Stomach smooth muscle (tissue), 2 donors: ENCODE data around the gene RBM43.

Experiments
- H3K27ac ChIP-seq: one replicate; pipeline ENCODE4 v1.7.0; 2013; ENCODE audit warnings: mild to moderate bottlenecking, low read length, inconsistent platforms
- H3K27me3 ChIP-seq, 2 donors: one replicate each; pipeline ENCODE4 v1.7.0; 2013; ENCODE audit warnings: low read length in 2 of 2; ENCODE audit not compliant: insufficient read depth in 2 of 2, control insufficient read depth in 1 of 2
- H3K36me3 ChIP-seq, 2 donors: one replicate each; pipeline ENCODE4 v1.7.0; 2013; ENCODE audit warnings: low read length in 2 of 2; ENCODE audit not compliant: control insufficient read depth in 2 of 2, insufficient read depth in 2 of 2
- H3K4me1 ChIP-seq: one replicate; pipeline ENCODE4 v1.7.0; 2013; ENCODE audit warnings: low read length; ENCODE audit not compliant: control insufficient read depth, insufficient read depth
- H3K4me3 ChIP-seq, 2 donors: one replicate each; pipeline ENCODE4 v1.7.0; 2013; ENCODE audit warnings: low read length in 2 of 2
- H3K9ac ChIP-seq, 2 donors: one replicate each; pipeline ENCODE4 v1.7.0; 2013; ENCODE audit warnings: low read length in 2 of 2, mild to moderate bottlenecking in 1 of 2
- H3K9me3 ChIP-seq, 2 donors: one replicate each; pipeline ENCODE4 v1.7.0; 2013; ENCODE audit warnings: low read length in 2 of 2; ENCODE audit not compliant: control insufficient read depth in 2 of 2
- donor health status: healthy.
- donor health status: Pancreatic carcinoma.

The RBM43 gene

GRCh38 chr2:151268085-151268484 is 6.4 kb upstream of the RBM43 start:
- H3K27ac ChIP-seq = no peak overlapping the region
- no peak overlapping the region for H3K9ac ChIP-seq

GRCh38 chr2:151267537-151267936 is 5.9 kb upstream of the RBM43 start:
- Histone ChIP-seq H3K9ac (no peak overlapping the region), H3K36me3 (peaks cover 0 to 2% of the 10 kb centered on the region in 2 donors), H3K4me1 (no peaks in the 10 kb centered on the region), H3K4me3 (no peak overlapping the region), H3K9me3 (no peaks in the 10 kb centered on the region), H3K27ac (no peak overlapping the region), H3K27me3 (no peaks in the 10 kb centered on the region)

More at GRCh38 chr2:151268085-151268484, 6.4 kb upstream of the RBM43 start:
- Histone ChIP-seq H3K9me3 (no peaks in the 10 kb centered on the region), H3K4me3 (no peak overlapping the region), H3K4me1 (no peaks in the 10 kb centered on the region), H3K36me3 (peaks cover 0 to 2% of the 10 kb centered on the region in 2 donors), H3K27me3 (no peaks in the 10 kb centered on the region)

- no peak overlapping the region for H3K9ac ChIP-seq
- H3K9me3 ChIP-seq = no peaks in the 10 kb centered on the region
- peaks cover 4% of the 10 kb centered on the region for H3K4me1 ChIP-seq
- H3K27me3 ChIP-seq = no peaks in the 10 kb centered on the region
- peaks cover 0 to 2% of the 10 kb centered on the region in 2 donors for H3K36me3 ChIP-seq
- no peak overlapping the region for H3K4me3 ChIP-seq
- H3K27ac ChIP-seq = no peak overlapping the region
These were observed 4.3 kb upstream of the RBM43 start for GRCh38 chr2:151265991-151266390.

GRCh38 chr2:151264157-151264825 is 2.6 kb upstream of the RBM43 start:
- H3K4me3 ChIP-seq = no peak overlapping the region
- H3K36me3 ChIP-seq = no peaks in the 10 kb centered on the region
- H3K27ac ChIP-seq = no peak overlapping the region
- H3K4me1 ChIP-seq = peaks cover 4% of the 10 kb centered on the region
- no peak overlapping the region for H3K9ac ChIP-seq
- H3K27me3 ChIP-seq = no peaks in the 10 kb centered on the region
- H3K9me3 ChIP-seq = no peaks in the 10 kb centered on the region

DNA sequence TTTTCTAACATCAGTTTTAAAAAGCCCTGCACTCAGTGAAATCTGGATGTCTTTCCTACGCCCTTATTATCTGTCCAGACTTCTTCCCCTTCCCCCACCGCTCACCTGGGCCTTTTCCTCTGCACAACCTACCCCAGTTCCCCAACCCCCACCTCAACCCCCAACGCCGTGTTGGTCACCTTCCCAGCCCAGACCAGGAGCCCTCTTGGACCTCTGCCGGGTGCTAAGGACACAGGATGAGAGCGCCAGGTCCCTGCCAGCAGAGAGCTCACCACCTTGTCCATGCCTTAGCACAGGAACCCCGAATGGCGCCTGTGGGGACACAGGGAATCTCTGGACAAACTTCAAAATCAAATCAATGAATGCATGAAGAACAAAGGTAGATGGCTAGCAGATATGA is 966 bp upstream of the RBM43 start:
- Histone ChIP-seq H3K4me1 (peaks cover 4% of the 10 kb centered on the region), H3K9ac (no peak overlapping the region), H3K27ac (no peak overlapping the region)

DNA sequence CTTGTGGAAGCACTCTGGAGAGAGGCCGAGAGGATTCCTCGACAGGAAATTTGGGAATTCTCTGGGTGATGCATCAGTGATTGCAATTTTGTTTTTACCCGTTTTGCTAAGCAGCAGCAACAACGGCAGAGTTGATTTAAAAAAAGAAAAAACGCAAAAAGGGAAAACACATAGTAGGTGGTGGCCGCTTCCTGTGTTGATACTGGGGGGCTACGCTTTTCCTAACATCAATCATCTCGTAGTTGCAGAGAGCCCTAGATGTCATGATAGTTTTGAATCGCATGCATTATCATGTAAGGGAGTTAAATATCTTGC is 271 bp upstream of the RBM43 start:
- peak overlapping the region; percentile 89 to 94 for H3K9ac ChIP-seq
- peaks cover 4% of the 10 kb centered on the region for H3K4me1 ChIP-seq

More for the DNA sequence above, 966 bp upstream of the RBM43 start:
- Histone ChIP-seq H3K27me3 (no peaks in the 10 kb centered on the region), H3K9me3 (no peaks in the 10 kb centered on the region), H3K36me3 (no peaks in the 10 kb centered on the region), H3K4me3 (no peak overlapping the region)

GRCh38 chr2:151260573-151261230 is 961 bp downstream of the RBM43 start:
- Histone ChIP-seq H3K36me3 (no peaks in the 10 kb centered on the region), H3K9ac (peak overlapping the region; percentile 89 to 94), H3K27ac (peak overlapping the region; percentile 88), H3K4me1 (peaks cover 4% of the 10 kb centered on the region), H3K27me3 (no peaks in the 10 kb centered on the region), H3K9me3 (no peaks in the 10 kb centered on the region), H3K4me3 (peak overlapping the region; percentile 91 to 97)

More for the DNA sequence above, 271 bp upstream of the RBM43 start:
- peak overlapping the region; percentile 91 to 97 for H3K4me3 ChIP-seq
- peak overlapping the region; percentile 88 for H3K27ac ChIP-seq
- no peaks in the 10 kb centered on the region for H3K27me3 ChIP-seq
- H3K36me3 ChIP-seq = no peaks in the 10 kb centered on the region
- H3K9me3 ChIP-seq = no peaks in the 10 kb centered on the region

DNA sequence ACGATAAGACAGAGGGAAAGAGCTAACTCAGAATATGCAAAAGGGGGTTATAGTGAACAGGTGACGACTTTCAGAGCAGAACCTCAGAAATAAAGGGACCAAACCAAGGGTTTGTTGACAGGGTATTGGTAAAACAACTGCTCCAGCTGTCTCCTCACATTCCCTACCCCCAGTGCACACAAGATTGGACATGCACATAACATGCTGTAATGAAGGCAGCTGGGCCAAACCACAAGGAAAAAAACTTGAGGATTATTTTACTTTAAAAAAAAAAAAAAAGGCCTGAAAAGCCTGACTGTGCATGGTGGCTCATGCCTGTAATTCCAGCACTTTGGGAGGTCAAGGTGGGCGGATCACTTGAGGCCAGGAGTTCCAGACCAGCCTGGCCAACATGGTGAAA is 3.5 kb downstream of the RBM43 start:
- Histone ChIP-seq H3K9me3 (no peaks in the 10 kb centered on the region), H3K4me1 (peaks cover 4% of the 10 kb centered on the region), H3K9ac (no peak overlapping the region), H3K27ac (no peak overlapping the region), H3K36me3 (peaks cover 3 to 6% of the 10 kb centered on the region in 2 donors), H3K4me3 (no peak overlapping the region), H3K27me3 (no peaks in the 10 kb centered on the region)

DNA sequence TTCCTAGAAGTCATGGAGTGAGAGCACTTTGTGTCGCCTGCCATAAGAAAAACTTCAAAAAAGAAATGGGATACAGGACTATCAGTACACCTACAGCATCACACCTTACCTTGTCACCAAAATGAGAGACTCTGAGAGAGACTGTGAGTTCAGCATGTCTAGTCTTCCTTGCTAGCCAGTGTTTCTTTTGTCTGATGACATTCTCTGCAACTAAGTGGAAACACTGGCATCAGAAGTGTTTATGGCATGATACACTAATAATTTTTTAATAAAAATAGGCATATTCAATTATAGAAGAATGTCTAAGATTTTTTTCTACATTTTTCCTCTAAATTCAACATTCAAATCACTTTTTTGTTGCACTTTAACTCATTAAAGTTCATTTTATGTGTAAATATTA is 9.0 kb downstream of the RBM43 start:
- no peaks in the 10 kb centered on the region for H3K27me3 ChIP-seq
- peaks cover 7 to 11% of the 10 kb centered on the region in 2 donors for H3K9me3 ChIP-seq
- H3K4me3 ChIP-seq = no peak overlapping the region
- H3K27ac ChIP-seq = no peak overlapping the region
- no peak overlapping the region for H3K9ac ChIP-seq
- H3K36me3 ChIP-seq = peaks cover 26 to 35% of the 10 kb centered on the region in 2 donors
- H3K4me1 ChIP-seq = no peaks in the 10 kb centered on the region

GRCh38 chr2:151251012-151251411 is 10.7 kb downstream of the RBM43 start:
- no peak overlapping the region for H3K27ac ChIP-seq
- H3K27me3 ChIP-seq = no peaks in the 10 kb centered on the region
- no peaks in the 10 kb centered on the region for H3K4me1 ChIP-seq
- H3K4me3 ChIP-seq = no peak overlapping the region
- peaks cover 26 to 35% of the 10 kb centered on the region in 2 donors for H3K36me3 ChIP-seq
- H3K9me3 ChIP-seq = peaks cover 7 to 14% of the 10 kb centered on the region in 2 donors
- H3K9ac ChIP-seq = no peak overlapping the region

GRCh38 chr2:151247432-151247831 is 14.2 kb downstream of the RBM43 start:
- H3K9me3 ChIP-seq = peaks cover 7 to 14% of the 10 kb centered on the region in 2 donors
- no peak overlapping the region for H3K9ac ChIP-seq
- H3K27ac ChIP-seq = no peak overlapping the region
- no peaks in the 10 kb centered on the region for H3K27me3 ChIP-seq
- H3K4me3 ChIP-seq = no peak overlapping the region
- peaks cover 15 to 28% of the 10 kb centered on the region in 2 donors for H3K36me3 ChIP-seq
- no peaks in the 10 kb centered on the region for H3K4me1 ChIP-seq
